ENCODE results near the gene RAP1A. TPM values are rescaled to one million over a fixed set of nuclear protein-coding genes. Genes with fewer than 3 reads are reported as not detected.
"Not testable (repeated sequence)": the region's sequence is repeated elsewhere in the genome, so short reads cannot be mapped to it uniquely, and the experiment has no call there.

RAP1A gene
- total RNA-seq, 3 donors from 2014 or later = 169 to 182 (median 171) TPM

GRCh38 chr1:111604931-111605330 lies 14.7 kb upstream of the RAP1A start:
- Mint-ChIP-seq H3K4me3 (no peak overlapping the region), H3K4me1 (ENCODE audit: low read depth) (peaks cover 72% of the 10 kb centered on the region), H3K27me3 (ENCODE audit: low read depth) (no peaks in the 10 kb centered on the region), H3K9me3 (peaks cover 3% of the 10 kb centered on the region), H3K36me3 (ENCODE audit: insufficient read depth) (no peaks in the 10 kb centered on the region)
- ATAC-seq (no peak), DNase-seq (no peak)

GRCh38 chr1:111605576-111605975 lies 14.0 kb upstream of the RAP1A start:
- no peak for DNase-seq
- ATAC-seq = no peak
- Mint-ChIP-seq H3K4me1 (ENCODE audit: low read depth) (peaks cover 68% of the 10 kb centered on the region), H3K27me3 (ENCODE audit: low read depth) (no peaks in the 10 kb centered on the region), H3K4me3 (no peak overlapping the region), H3K9me3 (peaks cover 3% of the 10 kb centered on the region), H3K36me3 (ENCODE audit: insufficient read depth) (no peaks in the 10 kb centered on the region)

- peaks cover 58% of the 10 kb centered on the region for H3K4me1 Mint-ChIP-seq (ENCODE audit: low read depth)
- H3K4me3 Mint-ChIP-seq; H3K27me3 Mint-ChIP-seq (ENCODE audit: low read depth); ATAC-seq; H3K36me3 Mint-ChIP-seq (ENCODE audit: insufficient read depth); H3K9me3 Mint-ChIP-seq; DNase-seq: not testable (repeated sequence)
These were observed 13.0 kb upstream of the RAP1A start for GRCh38 chr1:111606457-111607215.

GRCh38 chr1:111608528-111608927 lies 11.1 kb upstream of the RAP1A start:
- not testable (repeated sequence) for DNase-seq; H3K36me3 Mint-ChIP-seq (ENCODE audit: insufficient read depth); H3K9me3 Mint-ChIP-seq; H3K4me3 Mint-ChIP-seq; ATAC-seq; H3K27me3 Mint-ChIP-seq (ENCODE audit: low read depth)
- peaks cover 39% of the 10 kb centered on the region for H3K4me1 Mint-ChIP-seq (ENCODE audit: low read depth)

- no peaks in the 10 kb centered on the region for H3K9me3 Mint-ChIP-seq
- no peaks in the 10 kb centered on the region for H3K27me3 Mint-ChIP-seq (ENCODE audit: low read depth)
- H3K4me1 Mint-ChIP-seq (ENCODE audit: low read depth) = peaks cover 32% of the 10 kb centered on the region
- no peak for ATAC-seq
- no peak overlapping the region for H3K4me3 Mint-ChIP-seq
- H3K36me3 Mint-ChIP-seq (ENCODE audit: insufficient read depth) = no peaks in the 10 kb centered on the region
- DNase-seq = no peak
These were observed 7.6 kb upstream of the RAP1A start for GRCh38 chr1:111611986-111612385.

GRCh38 chr1:111615870-111616715 lies 3.5 kb upstream of the RAP1A start:
- Mint-ChIP-seq H3K4me1 (ENCODE audit: low read depth) (peaks cover 50% of the 10 kb centered on the region), H3K36me3 (ENCODE audit: insufficient read depth) (peaks cover 4% of the 10 kb centered on the region)
- ATAC-seq = peak; percentile 10 to 36

GRCh38 chr1:111618081-111618480 lies 1.5 kb upstream of the RAP1A start:
- peak in 1 of 2 donors; percentile 6 for ATAC-seq
- H3K36me3 Mint-ChIP-seq (ENCODE audit: insufficient read depth) = peaks cover 10% of the 10 kb centered on the region
- no peaks in the 10 kb centered on the region for H3K27me3 Mint-ChIP-seq (ENCODE audit: low read depth)
- no peak for DNase-seq
- peak overlapping the region; percentile 85 for H3K4me3 Mint-ChIP-seq
- H3K9me3 Mint-ChIP-seq = no peaks in the 10 kb centered on the region
- H3K4me1 Mint-ChIP-seq (ENCODE audit: low read depth) = peaks cover 70% of the 10 kb centered on the region

More at GRCh38 chr1:111615870-111616715, 3.5 kb upstream of the RAP1A start:
- Mint-ChIP-seq H3K4me3 (peak overlapping the region; percentile 39), H3K9me3 (no peaks in the 10 kb centered on the region), H3K27me3 (ENCODE audit: low read depth) (no peaks in the 10 kb centered on the region)
- DNase-seq = peak; percentile 39

GRCh38 chr1:111618961-111619634 lies 491 bp upstream of the RAP1A start:
- H3K4me1 Mint-ChIP-seq (ENCODE audit: low read depth) = peaks cover 77% of the 10 kb centered on the region
- H3K4me3 Mint-ChIP-seq = peak overlapping the region; percentile 85
- no peak for DNase-seq
- H3K36me3 Mint-ChIP-seq (ENCODE audit: insufficient read depth) = peaks cover 10% of the 10 kb centered on the region
- H3K9me3 Mint-ChIP-seq = no peaks in the 10 kb centered on the region
- ATAC-seq = peak in 1 of 2 donors; percentile 2
- no peaks in the 10 kb centered on the region for H3K27me3 Mint-ChIP-seq (ENCODE audit: low read depth)

GRCh38 chr1:111620441-111620971 lies 917 bp downstream of the RAP1A start:
- Mint-ChIP-seq H3K36me3 (ENCODE audit: insufficient read depth) (peaks cover 10% of the 10 kb centered on the region), H3K27me3 (ENCODE audit: low read depth) (no peaks in the 10 kb centered on the region), H3K4me3 (peak overlapping the region; percentile 99), H3K9me3 (no peaks in the 10 kb centered on the region), H3K4me1 (ENCODE audit: low read depth) (peaks cover 75% of the 10 kb centered on the region)
- DNase-seq (no peak), ATAC-seq (peak; percentile 23 to 38)

GRCh38 chr1:111621050-111621449 lies 1.5 kb downstream of the RAP1A start:
- Mint-ChIP-seq H3K36me3 (ENCODE audit: insufficient read depth) (peaks cover 10% of the 10 kb centered on the region), H3K9me3 (no peaks in the 10 kb centered on the region), H3K4me1 (ENCODE audit: low read depth) (peaks cover 76% of the 10 kb centered on the region), H3K27me3 (ENCODE audit: low read depth) (no peaks in the 10 kb centered on the region), H3K4me3 (peak overlapping the region; percentile 99)
- DNase-seq (no peak), ATAC-seq (no peak)

GRCh38 chr1:111622166-111622565 lies 2.6 kb downstream of the RAP1A start:
- Mint-ChIP-seq H3K9me3 (no peaks in the 10 kb centered on the region), H3K27me3 (ENCODE audit: low read depth) (no peaks in the 10 kb centered on the region), H3K4me3 (peak overlapping the region; percentile 99), H3K36me3 (ENCODE audit: insufficient read depth) (peaks cover 10% of the 10 kb centered on the region), H3K4me1 (ENCODE audit: low read depth) (peaks cover 74% of the 10 kb centered on the region)
- no peak for DNase-seq
- ATAC-seq = no peak

GRCh38 chr1:111624382-111624781 lies 4.8 kb downstream of the RAP1A start:
- peaks cover 16% of the 10 kb centered on the region for H3K36me3 Mint-ChIP-seq (ENCODE audit: insufficient read depth)
- no peaks in the 10 kb centered on the region for H3K9me3 Mint-ChIP-seq
- peaks cover 73% of the 10 kb centered on the region for H3K4me1 Mint-ChIP-seq (ENCODE audit: low read depth)
- ATAC-seq = peak; percentile 14 to 17
- no peaks in the 10 kb centered on the region for H3K27me3 Mint-ChIP-seq (ENCODE audit: low read depth)
- DNase-seq = no peak
- H3K4me3 Mint-ChIP-seq = peak overlapping the region; percentile 58

- no peak for ATAC-seq
- Mint-ChIP-seq H3K36me3 (ENCODE audit: insufficient read depth) (peaks cover 17% of the 10 kb centered on the region), H3K27me3 (ENCODE audit: low read depth) (no peaks in the 10 kb centered on the region), H3K9me3 (no peaks in the 10 kb centered on the region), H3K4me3 (peak overlapping the region; percentile 55), H3K4me1 (ENCODE audit: low read depth) (peaks cover 79% of the 10 kb centered on the region)
- no peak for DNase-seq
These were observed 5.7 kb downstream of the RAP1A start for GRCh38 chr1:111625276-111625675.

GRCh38 chr1:111628153-111628552 lies 8.6 kb downstream of the RAP1A start:
- ATAC-seq (no peak), DNase-seq (no peak)
- peak overlapping the region; percentile 67 for H3K4me3 Mint-ChIP-seq
- peaks cover 82% of the 10 kb centered on the region for H3K4me1 Mint-ChIP-seq (ENCODE audit: low read depth)
- peaks cover 23% of the 10 kb centered on the region for H3K36me3 Mint-ChIP-seq (ENCODE audit: insufficient read depth)
- no peaks in the 10 kb centered on the region for H3K9me3 Mint-ChIP-seq
- H3K27me3 Mint-ChIP-seq (ENCODE audit: low read depth) = no peaks in the 10 kb centered on the region
